GM04503 (cell line): ENCODE results near the gene PIK3R3.

ENCODE experiments used
- DNase-seq: peaks from one replicate; pipeline ENCODE4 v3.0.0-alpha.2; 2012; ENCODE audit warnings: low read depth

PIK3R3 gene

GRCh38 chr1:46132529-46133180, at the start of gene PIK3R3:
PIK3R3 (minus strand) TSS chr1:46132629; CDS start chr1:46131952, 677 bp downstream.
- DNase-seq = peak; percentile 88

GRCh38 chr1:46181343-46182260, 49.2 kb upstream of the PIK3R3 start:
- no peak for DNase-seq

GRCh38 chr1:46180082-46180616, 47.7 kb upstream of the PIK3R3 start:
- no peak for DNase-seq

- DNase-seq = no peak
Measured at GRCh38 chr1:46179138-46180081, 47.0 kb upstream of the PIK3R3 start.

GRCh38 chr1:46176211-46176865, 43.9 kb upstream of the PIK3R3 start, which contains the start of gene P3R3URF:
P3R3URF (minus strand) TSS chr1:46176488; CDS start chr1:46176471, 17 bp downstream.
- no peak for DNase-seq

GRCh38 chr1:46175243-46175642, 42.8 kb upstream of the PIK3R3 start:
- no peak for DNase-seq

- no peak for DNase-seq
Measured at GRCh38 chr1:46174448-46175231, 42.2 kb upstream of the PIK3R3 start, which contains the start of gene TSPAN1. TSPAN1 (plus strand) TSS chr1:46175087; CDS start chr1:46181108, 6,021 bp downstream.

GRCh38 chr1:46173361-46173856, 41.0 kb upstream of the PIK3R3 start:
- no peak for DNase-seq

- no peak for DNase-seq
Measured at GRCh38 chr1:46172321-46172720, 39.9 kb upstream of the PIK3R3 start.

GRCh38 chr1:46171871-46172270, 39.4 kb upstream of the PIK3R3 start:
- no peak for DNase-seq

GRCh38 chr1:46171351-46171750, 38.9 kb upstream of the PIK3R3 start:
- no peak for DNase-seq

GRCh38 chr1:46169811-46170454, 37.5 kb upstream of the PIK3R3 start:
- no peak for DNase-seq

GRCh38 chr1:46168477-46168876, 36.0 kb upstream of the PIK3R3 start:
- DNase-seq = no peak

GRCh38 chr1:46166521-46167462, 34.4 kb upstream of the PIK3R3 start:
- DNase-seq = no peak

GRCh38 chr1:46160212-46160611, 27.8 kb upstream of the PIK3R3 start:
- no peak for DNase-seq

GRCh38 chr1:46159516-46159915, 27.1 kb upstream of the PIK3R3 start:
- no peak for DNase-seq

GRCh38 chr1:46158312-46159281, 26.2 kb upstream of the PIK3R3 start:
- DNase-seq = no peak
